NB4 (cell line): ENCODE data around the gene FUZ.

ENCODE experiments used
- DNase-seq: peaks from one replicate; pipeline ENCODE4 v3.0.0; 2010; ENCODE audit warnings: low read depth
- H3K4me3 ChIP-seq: one replicate; pipeline ENCODE4 v1.5.1; 2011; ENCODE audit warnings: mild to moderate bottlenecking, low read depth, low read length, moderate library complexity
- CTCF ChIP-seq: IDR thresholded peaks from one replicate; pipeline ENCODE4 v1.5.1; 2012; ENCODE audit warnings: low read depth, low read length
- MAX ChIP-seq: IDR thresholded peaks from 2 replicates; pipeline ENCODE4 v1.6.1; 2011; ENCODE audit warnings: low read depth, low read length
- MYC ChIP-seq: IDR thresholded peaks from 2 replicates; pipeline ENCODE4 v1.6.1; 2011; ENCODE audit warnings: low read depth, low read length
- POLR2A ChIP-seq: IDR thresholded peaks from 2 replicates; pipeline ENCODE4 v1.6.1; 2011; ENCODE audit warnings: mild to moderate bottlenecking; ENCODE audit not compliant: insufficient read length; ENCODE audit errors: extremely low read depth

FUZ gene

GRCh38 chr19:49786376-49786820 lies 26.7 kb downstream of the FUZ start:
- DNase-seq = no peak
- TF ChIP-seq MYC (no peak), MAX (no peak), CTCF (no peak), POLR2A (no peak)
- H3K4me3 ChIP-seq = no peak overlapping the region

- no peak for DNase-seq
- no peak overlapping the region for H3K4me3 ChIP-seq
- no peak for TF ChIP-seq MYC
- TF ChIP-seq MAX = no peak
- no peak for TF ChIP-seq POLR2A
- TF ChIP-seq CTCF = no peak
Observed at GRCh38 chr19:49782515-49782914, 30.6 kb downstream of the FUZ start.

GRCh38 chr19:49781394-49781793 lies 31.7 kb downstream of the FUZ start:
- no peak for DNase-seq
- TF ChIP-seq MYC (no peak), MAX (no peak), CTCF (no peak), POLR2A (no peak)
- no peak overlapping the region for H3K4me3 ChIP-seq

GRCh38 chr19:49780861-49781260 lies 32.2 kb downstream of the FUZ start:
- TF ChIP-seq MYC (no peak), CTCF (no peak), MAX (no peak), POLR2A (no peak)
- no peak for DNase-seq
- no peak overlapping the region for H3K4me3 ChIP-seq

- TF ChIP-seq CTCF = no peak
- no peak for TF ChIP-seq MYC
- TF ChIP-seq POLR2A = no peak
- no peak overlapping the region for H3K4me3 ChIP-seq
- DNase-seq = no peak
Observed at GRCh38 chr19:49779731-49780555, 33.1 kb downstream of the FUZ start.
